ENCODE measurements around the gene SLC4A4. TPM values are rescaled to one million over a fixed set of nuclear protein-coding genes. Genes with fewer than 3 reads are reported as not detected.

Gene SLC4A4
- total RNA-seq, 2 donors from 2014 or later = 21.7 to 27.3 TPM

DNA sequence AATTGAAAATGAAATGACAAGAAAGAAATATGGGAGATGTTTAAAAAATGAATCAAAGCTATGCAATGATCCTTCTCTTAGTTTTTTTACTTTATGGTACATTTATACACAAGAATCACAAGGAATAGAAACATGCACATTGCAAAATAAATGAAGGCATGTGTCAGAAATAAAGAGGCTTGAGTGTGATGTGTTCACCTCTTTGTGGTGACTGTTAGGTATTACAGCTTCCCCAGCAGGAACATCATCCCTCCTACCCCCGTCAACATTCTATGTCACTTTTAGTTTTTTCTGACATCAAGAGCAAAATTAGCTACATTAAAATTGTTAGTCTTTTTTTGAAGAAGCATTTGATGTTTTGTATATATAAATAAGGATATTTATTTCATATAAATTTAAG is 214.8 kb downstream of the SLC4A4 start:
- no peak overlapping the region for H3K4me3 ChIP-seq
- H3K27ac ChIP-seq = no peak overlapping the region
- TF ChIP-seq, protein P1, sequence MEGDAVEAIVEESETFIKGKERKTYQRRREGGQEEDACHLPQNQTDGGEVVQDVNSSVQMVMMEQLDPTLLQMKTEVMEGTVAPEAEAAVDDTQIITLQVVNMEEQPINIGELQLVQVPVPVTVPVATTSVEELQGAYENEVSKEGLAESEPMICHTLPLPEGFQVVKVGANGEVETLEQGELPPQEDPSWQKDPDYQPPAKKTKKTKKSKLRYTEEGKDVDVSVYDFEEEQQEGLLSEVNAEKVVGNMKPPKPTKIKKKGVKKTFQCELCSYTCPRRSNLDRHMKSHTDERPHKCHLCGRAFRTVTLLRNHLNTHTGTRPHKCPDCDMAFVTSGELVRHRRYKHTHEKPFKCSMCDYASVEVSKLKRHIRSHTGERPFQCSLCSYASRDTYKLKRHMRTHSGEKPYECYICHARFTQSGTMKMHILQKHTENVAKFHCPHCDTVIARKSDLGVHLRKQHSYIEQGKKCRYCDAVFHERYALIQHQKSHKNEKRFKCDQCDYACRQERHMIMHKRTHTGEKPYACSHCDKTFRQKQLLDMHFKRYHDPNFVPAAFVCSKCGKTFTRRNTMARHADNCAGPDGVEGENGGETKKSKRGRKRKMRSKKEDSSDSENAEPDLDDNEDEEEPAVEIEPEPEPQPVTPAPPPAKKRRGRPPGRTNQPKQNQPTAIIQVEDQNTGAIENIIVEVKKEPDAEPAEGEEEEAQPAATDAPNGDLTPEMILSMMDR (IDR thresholded peaks at IDR 0.05) = peak; percentile 57 to 66
- H3K4me1 ChIP-seq = no peaks in the 10 kb centered on the region
- no peak for DNase-seq (ENCODE audit: low spot score)
- H3K9me3 ChIP-seq = no peaks in the 10 kb centered on the region
- no peaks in the 10 kb centered on the region for H3K27me3 ChIP-seq
- H3K36me3 ChIP-seq = no peaks in the 10 kb centered on the region

GRCh38 chr4:71554025-71554424 is 215.2 kb downstream of the SLC4A4 start:
- Histone ChIP-seq H3K9me3 (no peaks in the 10 kb centered on the region), H3K27ac (no peak overlapping the region), H3K27me3 (no peaks in the 10 kb centered on the region), H3K36me3 (no peaks in the 10 kb centered on the region), H3K4me3 (no peak overlapping the region), H3K4me1 (no peaks in the 10 kb centered on the region)
- TF ChIP-seq, protein P1 (IDR thresholded peaks at IDR 0.05) = no peak
- no peak for DNase-seq (ENCODE audit: low spot score)

DNA sequence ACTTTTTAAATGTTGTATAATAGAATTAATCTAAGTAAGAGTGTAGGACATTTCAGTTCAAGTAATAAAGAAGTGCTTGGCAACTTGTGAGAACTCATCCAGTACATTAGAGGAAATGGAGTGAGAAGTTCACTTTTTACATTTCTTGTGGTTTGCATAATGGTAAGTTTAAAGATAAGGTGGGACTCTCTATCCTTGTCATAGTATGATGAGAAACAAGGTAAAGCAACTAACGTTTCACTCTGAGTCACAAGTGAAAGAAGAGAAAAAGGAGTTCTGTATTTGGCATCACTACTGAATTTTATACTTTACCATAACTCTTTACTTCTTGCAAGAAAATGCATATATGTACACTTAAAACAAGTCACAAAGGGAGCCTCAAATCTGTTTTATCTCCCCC is 219.4 kb downstream of the SLC4A4 start:
- H3K27ac ChIP-seq = no peak overlapping the region
- no peaks in the 10 kb centered on the region for H3K9me3 ChIP-seq
- DNase-seq (ENCODE audit: low spot score) = no peak
- H3K4me1 ChIP-seq = no peaks in the 10 kb centered on the region
- H3K4me3 ChIP-seq = no peak overlapping the region
- no peaks in the 10 kb centered on the region for H3K36me3 ChIP-seq
- TF ChIP-seq, protein P1 (IDR thresholded peaks at IDR 0.05) = no peak
- no peaks in the 10 kb centered on the region for H3K27me3 ChIP-seq

GRCh38 chr4:71559957-71560571 is 221.2 kb downstream of the SLC4A4 start:
- Histone ChIP-seq H3K36me3 (no peaks in the 10 kb centered on the region), H3K27ac (no peak overlapping the region), H3K9me3 (no peaks in the 10 kb centered on the region), H3K4me3 (no peak overlapping the region), H3K4me1 (no peaks in the 10 kb centered on the region), H3K27me3 (no peaks in the 10 kb centered on the region)
- no peak for DNase-seq (ENCODE audit: low spot score)
- TF ChIP-seq, protein P1 (IDR thresholded peaks at IDR 0.05) = no peak

DNA sequence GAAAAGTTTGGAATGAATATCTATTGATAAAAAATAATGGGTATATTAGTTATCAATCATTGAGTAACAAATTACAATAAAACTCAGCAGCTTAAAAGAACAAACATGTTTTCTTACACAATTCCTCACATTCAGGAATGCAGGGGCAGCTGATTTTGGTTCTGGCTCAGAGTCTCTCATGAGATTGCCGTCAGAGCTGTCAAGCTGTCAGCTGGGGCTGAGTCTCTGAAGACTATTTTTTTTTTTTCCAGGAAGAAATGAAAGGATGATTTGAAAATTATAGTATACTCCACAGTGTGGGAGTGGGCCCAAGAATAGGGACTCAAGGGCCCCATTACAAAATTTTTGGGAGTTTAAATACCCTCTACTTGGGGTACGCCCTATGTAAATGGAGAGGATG is 226.0 kb downstream of the SLC4A4 start:
- Histone ChIP-seq H3K4me1 (no peaks in the 10 kb centered on the region), H3K27me3 (no peaks in the 10 kb centered on the region), H3K4me3 (no peak overlapping the region), H3K36me3 (no peaks in the 10 kb centered on the region), H3K9me3 (no peaks in the 10 kb centered on the region), H3K27ac (no peak overlapping the region)
- TF ChIP-seq, protein P1 (IDR thresholded peaks at IDR 0.05) = no peak
- DNase-seq (ENCODE audit: low spot score) = no peak

DNA sequence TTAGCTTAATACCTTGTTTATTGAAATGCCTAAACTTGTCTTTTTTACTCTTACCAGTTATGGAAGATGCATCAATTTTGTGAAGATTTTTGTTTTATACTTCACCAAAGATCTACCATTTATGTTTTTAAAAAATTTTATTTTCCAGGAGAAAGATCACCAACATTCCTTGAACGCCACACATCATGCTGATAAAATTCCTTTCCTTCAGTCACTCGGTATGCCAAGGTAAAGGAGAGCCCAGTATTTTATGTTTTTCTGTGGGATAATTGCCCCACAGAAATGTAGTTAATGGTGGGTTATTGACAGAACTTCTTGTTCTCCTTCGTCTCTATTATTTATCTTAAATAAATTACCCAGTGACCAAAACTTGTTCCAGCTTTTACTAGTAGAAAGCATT is 228.0 kb downstream of the SLC4A4 start:
- Histone ChIP-seq H3K4me1 (peaks cover 0 to 7% of the 10 kb centered on the region in 2 donors), H3K4me3 (no peak overlapping the region), H3K36me3 (no peaks in the 10 kb centered on the region), H3K27me3 (no peaks in the 10 kb centered on the region), H3K27ac (no peak overlapping the region), H3K9me3 (no peaks in the 10 kb centered on the region)
- TF ChIP-seq, protein P1 (IDR thresholded peaks at IDR 0.05) = no peak
- DNase-seq (ENCODE audit: low spot score) = no peak
